Stomach (tissue), 4 donors: ENCODE results near the gene FBL.

Source experiments
- EP300 ChIP-seq: sonication (generic); formaldehyde crosslinking; IDR thresholded peaks from one replicate; pipeline ENCODE4 v1.6.1; 2017; ENCODE audit warnings: antibody characterized with exemption
- POLR2A ChIP-seq, 4 donors: fragments of 450-650 bp; IDR thresholded peaks; one replicate each; pipeline ENCODE4 v1.6.1; 2016; ENCODE audit warnings: antibody characterized with exemption in 4 of 4, control low read depth in 2 of 4, mild to moderate bottlenecking in 1 of 4, moderate library complexity in 1 of 4
- POLR2AphosphoS5 ChIP-seq, 3 donors: sonication (generic); formaldehyde crosslinking; IDR thresholded peaks; one replicate each; pipeline ENCODE4 v1.6.1; 2016; ENCODE audit warnings: antibody characterized with exemption in 3 of 3
- TF ChIP-seq, protein P1 (sequence below), 7 experiments: fragments of 450-650 bp in 4 of 7; fragments of 200-600 bp in 3 of 7; sonication (generic) in 3 of 7; IDR thresholded peaks; one replicate each; pipeline ENCODE4 v1.5.1; 2016 to 2019; ENCODE audit warnings: antibody characterized with exemption in 7 of 7, control low read depth in 2 of 7, mild to moderate bottlenecking in 1 of 7

DNA sequence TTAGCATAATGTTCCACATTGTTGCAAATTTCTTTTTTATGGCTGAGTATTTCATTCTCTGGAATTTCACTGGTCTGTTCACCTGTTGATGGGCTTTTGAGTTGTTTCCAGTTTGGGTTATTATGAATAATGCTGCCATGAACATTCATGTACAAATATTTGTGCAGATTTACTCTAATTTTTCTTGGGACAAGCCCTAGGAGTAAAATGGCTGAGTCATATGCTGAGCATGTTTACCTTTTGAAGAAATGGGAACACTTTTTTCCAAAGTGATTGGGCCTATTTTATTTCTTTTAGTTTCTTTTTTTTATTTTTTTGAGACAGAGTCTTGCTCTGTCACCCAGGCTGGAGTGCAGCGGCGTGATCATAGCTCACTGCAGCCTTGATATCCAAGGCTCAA, 4.7 kb upstream of the FBL start:
- TF ChIP-seq, protein P1, sequence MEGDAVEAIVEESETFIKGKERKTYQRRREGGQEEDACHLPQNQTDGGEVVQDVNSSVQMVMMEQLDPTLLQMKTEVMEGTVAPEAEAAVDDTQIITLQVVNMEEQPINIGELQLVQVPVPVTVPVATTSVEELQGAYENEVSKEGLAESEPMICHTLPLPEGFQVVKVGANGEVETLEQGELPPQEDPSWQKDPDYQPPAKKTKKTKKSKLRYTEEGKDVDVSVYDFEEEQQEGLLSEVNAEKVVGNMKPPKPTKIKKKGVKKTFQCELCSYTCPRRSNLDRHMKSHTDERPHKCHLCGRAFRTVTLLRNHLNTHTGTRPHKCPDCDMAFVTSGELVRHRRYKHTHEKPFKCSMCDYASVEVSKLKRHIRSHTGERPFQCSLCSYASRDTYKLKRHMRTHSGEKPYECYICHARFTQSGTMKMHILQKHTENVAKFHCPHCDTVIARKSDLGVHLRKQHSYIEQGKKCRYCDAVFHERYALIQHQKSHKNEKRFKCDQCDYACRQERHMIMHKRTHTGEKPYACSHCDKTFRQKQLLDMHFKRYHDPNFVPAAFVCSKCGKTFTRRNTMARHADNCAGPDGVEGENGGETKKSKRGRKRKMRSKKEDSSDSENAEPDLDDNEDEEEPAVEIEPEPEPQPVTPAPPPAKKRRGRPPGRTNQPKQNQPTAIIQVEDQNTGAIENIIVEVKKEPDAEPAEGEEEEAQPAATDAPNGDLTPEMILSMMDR (IDR thresholded peaks at IDR 0.05): no peak
- no peak for TF ChIP-seq POLR2A (IDR thresholded peaks at IDR 0.05)
- no peak for TF ChIP-seq EP300
- no peak for TF ChIP-seq POLR2AphosphoS5 (IDR thresholded peaks at IDR 0.05)
